Activated CD8-positive, alpha-beta memory T cell treated with anti-CD3 and anti-CD28 coated beads, Interleukin-2, amount 50 U/mL, for 24 hours (primary cell): ENCODE results near the gene CADM4.
A peak's percentile ranks its signal among the peaks of the same experiment; 100 is the strongest.

Experiments used
- DNase-seq: peaks from one replicate; pipeline ENCODE4 v3.0.0-alpha.2; 2020; ENCODE audit errors: extremely low read depth

Gene CADM4

DNA sequence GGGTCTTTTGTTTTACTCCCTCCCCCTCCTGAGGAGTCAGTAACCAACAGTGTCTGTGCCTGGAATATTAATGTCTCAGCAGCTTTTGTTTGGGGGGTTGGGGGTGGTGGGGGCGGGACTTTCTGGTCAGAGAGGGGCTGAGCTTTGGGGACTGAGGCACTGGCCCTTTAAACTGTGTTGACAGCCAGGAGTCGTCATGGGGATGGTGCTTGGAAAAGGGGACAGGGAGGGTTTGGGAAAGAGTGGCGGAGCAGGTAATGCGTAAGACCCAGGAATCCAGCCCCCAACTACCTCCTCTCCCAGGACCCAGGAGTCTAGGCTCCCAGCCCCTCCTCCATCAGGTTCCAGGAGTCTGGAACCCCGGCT lies 5.2 kb downstream of the CADM4 start:
- DNase-seq: no peak

DNA sequence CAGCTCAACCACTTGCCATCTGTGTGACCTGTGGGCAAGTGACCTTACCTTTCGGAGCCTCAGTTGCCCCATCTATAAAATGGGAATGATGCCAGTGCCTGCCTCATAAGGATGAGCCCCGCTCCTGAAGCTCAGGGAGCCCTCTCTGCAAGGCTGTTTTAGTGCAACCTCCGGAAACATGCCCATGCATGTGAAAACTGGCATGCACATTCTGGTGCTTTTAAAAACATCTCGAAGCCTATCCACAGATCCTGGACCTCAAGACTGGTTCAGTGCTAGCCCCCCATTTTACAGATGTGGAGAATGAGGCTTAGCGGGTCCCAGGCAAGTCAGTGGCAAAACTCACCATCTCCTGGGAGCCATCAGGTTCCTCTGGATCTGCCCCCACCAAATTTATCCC lies 5.6 kb downstream of the CADM4 start:
- DNase-seq: no peak

DNA sequence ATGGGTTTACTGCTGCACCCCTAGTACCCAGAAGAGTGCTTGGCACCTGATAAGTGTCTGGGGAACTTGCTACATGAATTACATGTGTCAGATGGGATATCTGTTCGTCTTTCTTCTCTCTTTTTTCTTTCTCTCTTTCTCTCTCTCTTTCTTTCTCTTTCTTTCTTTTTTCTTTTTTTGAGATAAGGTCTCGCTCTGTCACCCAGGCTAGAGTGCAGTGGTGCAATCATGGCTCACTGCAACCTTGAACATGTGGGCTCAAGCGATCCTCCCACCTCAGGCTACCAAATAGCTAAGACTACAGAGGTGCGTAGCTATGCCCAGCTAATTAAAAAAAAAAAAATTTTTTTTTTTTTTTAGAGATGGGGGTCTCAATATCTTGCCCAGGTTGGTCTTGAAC lies 6.1 kb downstream of the CADM4 start:
- no peak for DNase-seq

DNA sequence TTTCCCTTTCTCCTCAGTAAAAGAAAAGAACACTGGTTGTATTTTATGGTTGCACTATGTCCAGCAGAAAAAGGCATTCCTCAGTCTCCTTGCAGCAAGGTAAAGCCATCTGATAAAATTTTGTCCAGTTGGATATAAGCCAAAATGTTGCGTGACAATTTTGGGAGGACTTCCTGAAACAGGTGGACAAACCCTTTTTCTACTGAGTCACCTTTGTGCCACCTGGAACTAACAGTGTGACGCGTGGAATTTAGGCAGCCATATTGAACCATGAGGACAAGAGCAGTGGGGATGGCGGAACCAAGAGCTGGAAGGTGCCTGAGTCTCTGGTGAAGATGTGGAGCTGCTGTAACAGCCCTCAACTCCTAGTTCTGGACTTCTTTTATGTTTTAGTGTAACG lies 8.2 kb downstream of the CADM4 start:
- DNase-seq: no peak

DNA sequence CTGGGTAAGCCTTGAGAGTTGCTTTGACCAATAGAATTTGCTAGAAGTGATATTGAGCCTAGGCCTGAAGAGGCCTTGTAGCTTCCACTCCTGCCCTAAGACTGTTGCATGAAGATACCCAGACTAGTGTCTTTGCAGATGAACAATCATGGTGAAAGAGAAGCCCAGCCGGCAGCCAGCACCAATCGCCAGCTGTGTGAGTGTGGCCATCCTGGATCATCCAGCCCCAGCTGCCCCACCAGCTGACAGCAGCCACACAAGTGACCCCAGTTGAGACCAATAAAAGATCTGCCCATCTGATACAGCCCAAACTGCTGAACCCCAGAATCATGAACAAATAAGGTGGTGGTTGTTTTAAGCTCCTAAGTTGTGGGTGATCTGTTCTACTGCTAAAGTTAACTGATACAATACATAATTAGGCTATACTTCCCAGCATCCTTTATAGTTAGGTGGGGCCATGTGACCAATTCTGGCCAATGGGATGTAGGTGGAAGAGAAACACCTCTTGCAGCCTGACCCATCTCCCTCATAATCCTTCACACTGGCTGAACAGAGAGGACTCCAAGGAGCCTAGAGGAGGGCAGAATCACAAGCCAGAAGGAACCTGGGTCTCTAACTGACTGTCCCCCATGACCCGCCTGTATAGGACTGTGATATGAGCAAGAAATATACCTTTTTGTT lies 10.9 kb downstream of the CADM4 start:
- DNase-seq: no peak

DNA sequence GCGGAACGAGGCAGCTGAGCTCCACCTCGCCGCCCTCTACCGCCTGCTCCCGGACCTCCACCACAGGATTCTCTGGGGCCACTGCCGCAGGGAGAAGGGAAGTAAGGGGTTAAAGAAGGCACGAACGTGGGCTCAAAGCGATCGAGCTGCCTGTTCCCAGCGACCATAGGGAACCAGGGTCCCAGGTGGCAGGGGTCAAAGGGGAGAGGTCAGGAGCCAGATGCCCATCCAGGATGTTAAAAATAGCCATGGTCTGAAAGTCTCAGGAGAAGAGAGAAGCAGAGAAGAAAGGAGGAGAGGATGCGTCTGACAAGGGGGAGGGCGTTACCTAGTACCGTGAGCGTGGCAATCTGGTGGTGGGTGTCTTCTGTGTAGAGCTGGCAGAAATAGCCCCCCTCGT lies 12.8 kb downstream of the CADM4 start:
- DNase-seq: no peak

DNA sequence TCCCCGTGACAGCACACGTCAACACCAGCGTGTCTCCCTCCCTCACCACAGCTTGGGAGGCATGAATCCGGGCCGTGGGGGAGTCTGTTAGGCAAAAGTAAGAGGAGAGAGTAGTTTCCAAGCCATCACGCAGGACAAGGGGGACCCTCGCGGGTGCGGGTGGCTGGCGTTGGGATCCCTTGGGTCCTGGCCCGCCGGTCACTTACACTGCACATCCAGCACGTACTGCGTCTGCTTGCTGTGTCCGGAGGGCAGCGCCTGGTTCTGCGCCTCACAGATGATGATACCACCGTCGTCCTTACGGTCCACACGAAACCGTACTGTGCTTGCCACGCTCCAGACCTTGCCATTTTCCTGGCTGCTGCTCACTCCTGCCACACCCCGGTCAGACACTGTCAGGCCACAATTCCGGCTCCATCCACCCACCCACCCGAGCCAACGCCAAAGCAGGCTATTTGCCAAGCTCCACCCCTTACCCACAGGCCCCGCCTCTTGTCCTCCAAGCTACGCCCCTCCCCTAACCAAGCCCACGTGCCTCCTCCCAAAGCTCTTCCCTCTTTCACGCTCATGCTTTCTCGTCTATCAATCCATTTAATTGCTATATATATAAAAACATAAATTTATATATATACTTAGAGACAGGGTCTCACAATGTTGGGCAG lies 13.6 kb downstream of the CADM4 start:
- no peak for DNase-seq

DNA sequence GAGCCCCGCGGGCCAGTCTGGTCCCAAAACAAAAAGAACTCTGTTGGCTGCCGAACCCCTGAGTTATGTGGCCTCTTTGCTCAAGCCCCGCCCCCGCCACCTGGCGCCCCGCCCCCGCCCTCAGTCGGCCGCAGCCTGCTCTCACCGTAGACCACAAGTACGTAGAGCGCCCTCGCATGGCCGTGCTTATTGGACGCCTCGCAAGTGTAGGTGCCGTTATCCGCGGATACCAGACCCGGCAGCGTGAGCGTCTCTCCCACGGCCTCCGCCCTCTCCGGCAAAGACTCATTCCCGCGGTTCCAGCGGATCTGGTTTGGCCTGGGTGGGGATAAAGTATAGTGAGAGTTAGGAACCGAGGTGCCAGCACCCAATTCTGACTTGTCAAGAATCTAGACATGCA lies 14.7 kb downstream of the CADM4 start:
- peak; percentile 60 for DNase-seq

DNA sequence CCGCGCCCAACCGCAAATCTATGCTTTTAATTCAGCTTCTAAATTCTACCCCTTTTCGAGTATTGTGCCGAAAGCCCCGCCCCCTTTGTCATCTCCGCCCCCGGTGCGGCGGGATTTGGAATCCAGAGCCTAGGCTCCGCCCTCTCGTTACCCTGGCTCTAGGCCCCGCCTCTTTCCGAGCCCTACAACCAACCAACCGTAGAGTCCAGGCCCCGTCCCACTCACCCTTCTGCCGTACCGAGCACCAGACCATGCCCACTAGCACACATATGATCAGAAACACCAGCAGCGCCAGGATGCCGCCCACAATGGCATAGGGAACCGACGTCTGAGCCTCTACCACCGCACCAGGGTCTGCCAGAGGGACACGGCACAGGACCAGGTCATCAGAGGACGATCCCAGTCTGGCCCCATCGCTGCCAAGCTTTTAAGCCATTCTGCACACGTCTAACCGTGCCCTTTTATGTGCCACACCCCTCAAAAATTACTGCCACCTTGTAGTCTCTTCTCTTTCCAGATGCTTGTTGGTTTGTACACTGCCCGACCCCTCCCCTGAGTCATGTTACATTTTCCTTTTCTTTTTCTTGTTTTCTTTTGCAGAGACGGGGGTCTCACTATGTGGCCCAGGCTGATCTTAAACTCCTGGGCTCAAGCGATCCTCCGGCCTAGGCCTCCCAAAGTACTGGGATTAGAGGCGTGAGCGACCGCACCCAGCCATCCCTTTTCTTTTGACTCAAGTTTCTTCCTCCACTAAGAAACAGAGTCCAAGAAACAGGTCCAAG lies 15.6 kb downstream of the CADM4 start:
- no peak for DNase-seq

DNA sequence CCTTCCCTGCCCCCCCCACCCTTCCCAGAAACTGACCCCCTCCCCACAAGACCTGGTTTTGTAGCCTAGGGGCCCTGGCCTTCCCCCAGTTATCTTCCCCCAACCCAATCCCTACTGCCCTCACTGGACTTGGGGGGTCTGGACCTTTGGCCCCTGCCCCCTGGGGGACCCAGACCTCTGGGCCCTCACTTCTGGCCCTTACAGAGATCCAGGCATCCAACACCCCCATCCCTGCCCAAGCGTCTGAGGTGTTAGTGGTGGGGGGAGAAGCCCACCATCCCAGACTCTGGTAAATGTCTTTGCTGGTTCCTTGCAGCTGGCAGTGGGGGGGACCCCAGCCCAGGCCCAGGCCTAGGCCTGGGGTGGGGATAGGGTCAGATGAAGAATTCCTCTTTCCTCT lies 16.7 kb downstream of the CADM4 start:
- no peak for DNase-seq

DNA sequence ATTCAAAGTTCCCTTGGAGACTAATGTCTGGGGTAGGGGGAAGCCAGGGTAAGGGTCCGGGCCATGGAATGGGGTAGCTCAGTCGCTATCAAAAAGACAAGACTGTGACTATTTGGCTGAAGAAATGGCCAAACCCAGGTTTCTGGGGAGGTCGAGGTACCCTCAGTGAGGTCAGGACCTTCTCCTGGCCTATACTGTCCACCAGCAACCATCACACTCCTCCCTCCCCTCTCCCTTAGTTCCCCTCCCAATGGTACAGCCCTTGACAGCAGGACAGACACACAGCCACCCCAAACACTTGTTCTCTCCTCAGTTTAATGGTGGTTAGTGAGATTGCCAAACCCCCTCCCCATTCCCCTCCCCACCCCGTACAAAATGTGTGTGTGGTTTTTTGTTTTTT lies 17.6 kb downstream of the CADM4 start:
- DNase-seq: no peak

DNA sequence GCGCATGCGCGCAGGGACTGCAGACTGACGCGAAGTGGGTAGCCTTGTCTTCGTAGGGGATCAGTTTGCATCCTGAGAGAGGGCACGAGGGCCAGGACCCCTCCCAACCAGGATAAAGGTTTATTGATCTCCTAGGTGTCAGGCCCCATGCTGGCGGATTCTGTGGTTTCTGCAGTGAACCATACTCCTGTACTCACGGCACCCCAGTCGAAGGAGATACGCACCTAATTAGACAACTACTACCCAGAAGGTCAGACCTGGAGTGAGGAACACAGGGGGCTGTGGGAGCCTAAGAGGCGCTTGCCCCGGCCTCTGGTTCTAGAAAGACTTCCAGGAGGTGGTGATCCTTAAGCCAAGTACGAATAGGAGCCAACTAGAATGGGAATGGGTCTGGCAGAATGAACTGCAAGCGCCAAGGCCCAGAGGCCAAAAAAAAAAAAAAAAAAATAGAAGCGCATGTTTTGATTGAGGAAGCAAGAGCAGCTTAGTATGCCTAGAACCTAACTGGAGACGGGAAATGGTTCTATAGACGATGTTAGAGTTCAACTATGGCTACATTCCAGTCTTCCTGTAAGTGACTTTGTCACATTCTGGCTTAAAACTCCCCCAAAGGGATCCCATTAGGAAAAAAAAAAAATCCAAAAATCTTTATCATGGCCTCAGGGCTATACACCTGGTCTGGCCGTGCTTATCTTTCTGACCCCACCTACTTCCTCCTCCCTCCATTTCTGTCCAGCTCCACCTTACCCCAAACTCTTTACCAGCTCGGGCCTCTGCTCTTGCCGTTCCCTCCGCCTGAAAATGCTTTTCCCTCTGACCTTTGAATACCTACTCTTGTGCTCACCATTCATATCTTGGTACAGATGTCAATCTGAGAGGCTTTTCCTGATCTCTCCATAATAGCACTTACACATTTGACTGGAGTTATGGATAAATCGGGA lies 19.3 kb downstream of the CADM4 start:
- DNase-seq: no peak

DNA sequence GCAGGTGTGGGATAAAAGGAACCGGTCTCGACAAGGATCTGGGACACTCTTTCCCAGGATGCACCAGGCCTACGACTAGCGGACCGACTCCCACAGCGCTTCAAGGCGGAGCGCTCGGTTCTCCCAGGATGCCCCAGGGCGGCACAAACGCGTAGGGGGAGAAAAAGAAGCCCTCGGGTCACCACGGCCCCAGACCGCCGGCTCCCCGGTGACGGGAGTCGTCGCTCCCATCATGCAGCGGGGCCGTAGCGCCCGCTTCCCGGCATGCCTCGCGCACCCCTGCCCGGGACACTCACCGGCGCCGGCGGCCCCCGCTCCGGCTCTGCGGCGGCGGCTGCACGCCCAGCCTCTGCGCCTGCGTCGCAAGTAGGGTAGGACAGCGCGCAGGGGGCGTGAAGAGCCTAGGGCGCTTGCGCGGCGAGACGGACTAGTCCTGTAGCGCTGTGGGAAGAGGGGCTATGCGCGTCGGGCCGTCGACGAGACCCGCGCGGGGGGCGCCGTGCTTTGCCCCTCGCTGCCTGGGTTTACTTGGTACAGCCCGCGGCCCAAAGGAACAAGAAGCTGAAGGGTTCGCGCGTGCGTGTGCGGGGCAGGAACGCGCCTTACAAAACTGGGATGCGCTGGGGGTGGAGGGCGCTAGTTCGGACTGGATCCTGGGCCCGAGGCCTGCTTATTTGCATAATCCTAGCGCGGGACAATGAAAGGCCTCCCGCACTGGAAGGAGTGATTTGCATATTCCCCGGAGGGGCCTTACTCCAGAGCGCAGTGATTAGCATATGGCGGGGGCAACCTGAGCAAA lies 20.2 kb downstream of the CADM4 start, which contains the start of gene ZNF428:
Gene ZNF428 (minus strand): TSS at position 368 of the 799 bp plus-strand sequence. CDS start 5,325 bp downstream, outside the sequence.
- DNase-seq: peak; percentile 78

DNA sequence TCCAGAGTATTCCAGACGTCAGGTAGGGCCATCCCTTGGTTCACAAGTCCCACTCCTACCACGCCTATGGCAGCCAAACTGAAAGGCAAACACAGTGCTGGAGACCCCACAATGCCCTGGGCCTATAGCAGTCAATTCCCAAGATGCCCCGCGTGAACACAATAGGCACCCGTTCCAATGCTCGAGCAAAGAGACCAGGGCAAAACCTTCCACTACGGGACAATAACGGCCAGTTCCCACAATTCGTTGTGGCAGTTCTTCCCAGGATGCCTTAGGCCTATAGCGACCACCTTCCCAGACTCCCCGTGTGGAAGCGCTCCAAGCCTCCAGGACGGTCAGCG lies 20.8 kb downstream of the CADM4 start:
- DNase-seq: no peak

DNA sequence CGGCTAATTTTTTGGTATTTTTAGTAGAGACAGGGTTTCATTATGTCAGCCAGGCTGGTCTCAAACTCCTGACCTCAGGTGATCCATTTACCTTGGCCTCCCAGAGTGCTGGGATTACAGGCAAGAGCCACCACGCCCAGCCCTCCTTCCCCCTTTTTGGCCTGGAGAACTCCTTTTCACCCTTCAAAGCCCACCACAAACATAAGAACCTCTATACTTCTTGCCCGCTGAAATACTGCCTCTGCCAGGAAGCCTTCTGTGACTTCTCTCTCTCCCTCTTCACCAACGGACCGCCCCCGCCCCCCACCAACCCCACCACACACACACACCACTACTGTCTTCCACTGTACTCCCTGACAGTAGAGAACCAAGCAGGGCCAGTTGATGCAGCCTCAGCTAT lies 22.7 kb downstream of the CADM4 start:
- DNase-seq: no peak

DNA sequence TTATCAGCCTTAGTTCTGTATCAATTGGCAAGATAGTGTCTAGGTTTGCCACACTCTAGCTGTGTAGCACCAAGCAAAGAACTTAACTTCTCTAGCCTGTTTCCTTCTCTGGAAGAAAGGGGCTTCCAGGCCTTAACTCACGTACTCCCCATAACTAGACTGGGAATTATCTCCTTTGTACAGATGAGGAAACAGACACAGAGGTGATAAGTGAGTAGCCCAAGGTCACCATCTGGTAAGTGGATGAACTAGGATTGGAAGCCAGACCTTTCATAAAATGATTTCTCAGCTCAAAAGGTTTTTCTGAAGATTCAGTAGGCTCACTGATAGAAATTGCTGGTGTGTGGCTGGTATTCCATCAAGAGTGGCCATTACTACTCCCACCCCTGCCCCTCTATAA lies 23.3 kb downstream of the CADM4 start:
- no peak for DNase-seq

DNA sequence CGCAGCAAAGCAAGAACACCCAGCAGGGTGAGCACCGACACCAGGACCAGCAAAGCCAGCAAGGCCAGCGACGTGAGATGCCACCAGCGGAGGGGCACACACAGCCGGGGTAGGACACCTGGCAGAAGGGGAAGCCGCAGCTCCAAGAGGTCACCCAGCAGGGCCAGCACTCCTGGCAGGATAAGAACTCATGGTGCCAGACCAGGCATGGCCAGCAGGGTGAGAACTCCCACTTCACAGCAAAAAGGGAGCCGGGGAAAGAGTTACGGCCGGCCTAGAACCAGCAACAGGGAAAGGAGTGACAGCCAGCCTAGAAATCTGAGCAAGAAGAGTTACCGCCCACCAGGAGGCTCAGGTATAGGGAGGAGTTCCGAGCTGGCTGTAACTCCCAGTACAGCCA lies 27.3 kb downstream of the CADM4 start:
- no peak for DNase-seq

DNA sequence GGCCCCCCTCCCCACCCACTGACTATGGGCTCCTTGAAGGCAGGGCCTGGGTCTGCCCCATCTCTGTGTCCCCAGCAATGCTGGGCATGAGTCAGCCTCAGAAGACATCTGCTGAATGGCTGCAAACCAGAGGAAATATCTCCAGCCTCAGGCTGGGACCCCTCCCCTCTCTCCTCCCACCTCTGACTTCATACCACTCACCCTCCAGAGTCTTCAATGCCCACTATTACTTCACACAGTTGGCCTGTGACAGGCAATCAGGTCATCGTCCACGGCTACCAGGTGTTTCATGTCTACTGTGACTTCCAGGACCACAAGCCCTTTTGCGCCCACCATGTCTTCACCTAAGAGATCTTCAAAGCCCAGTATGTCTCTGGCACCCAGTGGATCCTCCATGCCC lies 27.9 kb downstream of the CADM4 start, which contains the start of gene SRRM5:
Gene SRRM5 (plus strand): TSS at position 301 of the 400 bp plus-strand sequence. CDS start 34 bp downstream, at position 335.
- no peak for DNase-seq

DNA sequence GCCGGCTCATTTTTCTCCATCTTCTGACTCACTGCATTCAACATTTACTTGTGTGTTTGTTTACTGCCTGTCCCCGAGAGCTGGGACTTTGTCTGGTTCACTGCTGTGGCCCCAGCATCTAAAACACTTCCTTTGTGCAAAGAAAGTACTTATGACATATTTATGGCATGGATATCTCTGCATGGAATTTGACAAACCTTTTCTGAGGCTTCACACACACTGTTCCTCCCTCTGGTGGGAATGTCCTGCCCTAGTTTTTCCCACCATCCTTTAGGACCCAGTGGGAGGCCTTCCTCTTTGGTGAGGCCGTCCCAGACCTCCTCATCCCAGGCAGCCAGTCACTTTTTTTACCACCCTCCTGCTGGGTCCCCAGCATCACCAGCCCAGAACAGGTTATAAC lies 29.2 kb downstream of the CADM4 start:
- no peak for DNase-seq

DNA sequence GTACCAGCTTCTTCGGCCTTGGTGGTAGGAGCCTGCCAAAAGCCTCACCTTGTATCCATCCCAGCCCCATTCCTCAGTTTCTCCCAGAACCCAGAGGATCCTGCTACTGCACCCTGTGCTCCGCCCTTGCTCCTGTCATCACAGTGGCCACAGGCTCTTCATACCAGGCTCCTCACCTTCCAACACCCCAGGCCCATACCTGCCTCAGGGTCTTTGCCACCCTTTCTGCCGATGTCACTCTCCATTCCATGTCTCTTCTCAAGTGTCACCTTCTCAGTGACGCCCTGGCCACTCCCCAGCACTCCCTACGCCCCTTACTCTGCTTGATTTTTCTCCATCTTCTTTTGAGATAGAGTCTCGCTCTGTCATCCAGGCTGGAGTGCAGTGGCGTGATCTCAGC lies 29.8 kb downstream of the CADM4 start:
- DNase-seq: no peak
